Measurements from ENCODE around the gene DIPK1C.

DIPK1C gene

DNA sequence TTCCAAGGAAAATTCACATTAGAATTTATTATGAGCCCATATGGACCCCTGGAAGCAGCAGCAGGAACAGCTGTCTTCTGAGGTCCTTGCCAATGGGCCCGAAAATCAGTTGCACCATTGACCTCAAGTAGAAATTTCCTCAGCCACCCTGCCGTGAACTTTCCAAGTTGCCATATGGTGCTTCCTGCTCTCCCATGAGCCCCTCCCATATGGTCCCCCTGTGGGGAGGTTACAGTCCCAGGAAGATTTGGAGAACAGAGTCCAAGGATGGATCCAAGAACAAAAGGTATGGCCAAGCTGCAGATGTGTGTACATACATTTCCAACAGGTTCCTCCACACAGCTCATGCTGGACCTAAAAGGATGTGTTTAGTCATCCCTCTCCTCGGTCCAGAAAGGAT lies 34.6 kb downstream of the DIPK1C start:
- no peak for DNase-seq

DNA sequence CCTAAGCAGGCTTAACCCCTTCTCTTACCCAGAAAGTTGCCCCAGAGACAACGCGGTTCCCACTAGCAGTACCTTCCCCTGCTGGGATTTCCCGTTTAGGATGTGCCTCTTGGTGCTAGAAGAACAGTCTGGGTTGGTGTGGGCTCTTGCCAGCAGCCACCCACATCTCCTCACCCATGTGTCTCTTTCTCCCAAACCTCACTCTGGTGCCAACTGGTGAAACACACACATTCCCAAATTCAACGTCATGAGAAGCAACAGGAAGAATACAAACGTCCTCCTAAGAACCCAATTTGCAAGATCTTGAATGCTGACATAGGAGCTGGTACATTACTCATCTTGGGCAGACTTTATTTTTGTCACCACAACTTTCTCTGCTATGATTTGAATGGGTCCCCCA lies 36.2 kb downstream of the DIPK1C start:
- no peak for DNase-seq

- DNase-seq = peak in 2 of 56 donors; percentile 6 to 27
These were observed 36.6 kb downstream of the DIPK1C start for GRCh38 chr18:74420481-74420880.

DNA sequence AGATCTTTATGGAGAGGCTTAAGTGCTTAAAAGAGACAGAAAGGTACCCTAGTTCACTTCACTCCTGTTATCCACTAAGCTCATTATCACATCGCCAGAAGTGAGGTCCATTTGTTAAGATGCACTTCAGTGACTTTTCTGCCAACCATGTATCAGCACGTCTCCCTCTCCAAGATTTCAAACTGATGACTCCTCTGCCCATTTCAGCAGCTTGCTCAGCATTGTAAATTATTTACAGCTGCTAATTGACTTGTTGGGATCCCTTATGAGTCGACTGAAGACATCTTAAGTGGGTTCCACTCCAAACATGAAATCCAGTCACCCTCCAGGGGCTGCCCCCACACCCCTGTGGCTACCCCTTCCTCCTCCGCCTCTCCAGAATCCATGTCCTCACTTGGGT lies 37.3 kb downstream of the DIPK1C start:
- DNase-seq = no peak

DNA sequence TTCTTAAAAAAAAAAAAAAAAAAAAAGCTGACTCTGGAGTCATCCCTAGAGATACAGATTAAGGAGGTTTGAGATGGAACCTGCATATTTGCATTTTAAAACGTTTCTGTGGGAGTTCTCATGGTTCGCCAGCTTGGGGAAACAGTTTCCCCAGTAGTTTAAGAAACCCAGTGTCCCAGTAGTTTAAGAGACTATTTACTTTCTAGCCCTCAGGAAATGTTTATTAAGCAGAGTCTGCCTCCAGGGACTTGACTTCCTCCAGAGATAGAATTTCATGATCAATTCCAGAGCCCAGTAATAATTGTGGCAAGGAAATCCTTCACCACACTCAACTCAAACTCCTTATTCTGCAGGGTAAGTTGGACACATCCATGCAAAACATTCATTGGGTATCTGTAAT lies 39.1 kb downstream of the DIPK1C start:
- DNase-seq = no peak

DNA sequence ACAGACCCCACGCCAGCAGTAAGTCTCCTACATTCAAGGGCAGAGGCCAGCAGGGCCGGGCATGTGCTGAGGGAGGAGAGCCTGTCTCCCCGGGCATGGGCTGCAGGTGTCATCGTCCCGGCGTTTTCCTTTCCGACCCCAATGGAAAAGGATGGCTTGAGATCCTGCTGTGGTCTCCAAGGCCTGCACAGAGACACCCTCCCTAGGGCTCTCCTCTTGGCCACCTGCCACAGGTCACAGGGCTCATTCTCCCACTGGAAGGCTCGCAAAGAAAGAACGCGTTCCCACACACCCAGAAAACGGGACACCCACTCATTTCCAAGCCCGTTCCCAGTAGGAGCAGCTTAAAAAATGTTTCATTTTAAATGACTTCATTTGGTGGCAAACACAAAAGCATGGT lies 41.0 kb downstream of the DIPK1C start:
- DNase-seq = no peak

- DNase-seq = peak in 1 of 56 donors; percentile 28
These were observed 42.1 kb downstream of the DIPK1C start for GRCh38 chr18:74414953-74415515.

DNA sequence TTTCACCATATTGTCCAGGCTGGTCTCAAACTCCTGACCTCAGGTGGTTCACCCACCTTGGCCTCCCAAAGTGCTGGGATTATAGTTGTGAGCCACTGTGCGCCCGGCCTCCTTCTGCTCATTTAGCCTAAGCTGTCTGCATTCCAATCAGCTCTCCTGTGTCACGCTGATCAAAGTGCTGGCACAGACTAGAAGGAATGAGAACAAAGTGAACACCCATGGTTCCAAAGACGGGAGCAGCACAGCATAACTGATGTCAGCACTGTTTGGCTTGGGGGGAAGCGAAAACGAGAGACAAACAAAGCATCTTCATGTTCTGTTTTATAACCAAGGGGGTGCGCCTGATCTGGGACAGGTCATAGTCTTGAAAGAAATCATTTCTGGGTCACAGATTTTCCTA lies 43.3 kb downstream of the DIPK1C start:
- peak in 6 of 56 donors; percentile 16 to 22 (median 20) for DNase-seq

- peak in 55 of 56 donors; percentile 26 to 89 (median 71) for DNase-seq
These were observed 44.8 kb downstream of the DIPK1C start for GRCh38 chr18:74412116-74412880.

- DNase-seq = peak in 1 of 56 donors; percentile 62
These were observed 45.6 kb downstream of the DIPK1C start for GRCh38 chr18:74411475-74411874.

DNA sequence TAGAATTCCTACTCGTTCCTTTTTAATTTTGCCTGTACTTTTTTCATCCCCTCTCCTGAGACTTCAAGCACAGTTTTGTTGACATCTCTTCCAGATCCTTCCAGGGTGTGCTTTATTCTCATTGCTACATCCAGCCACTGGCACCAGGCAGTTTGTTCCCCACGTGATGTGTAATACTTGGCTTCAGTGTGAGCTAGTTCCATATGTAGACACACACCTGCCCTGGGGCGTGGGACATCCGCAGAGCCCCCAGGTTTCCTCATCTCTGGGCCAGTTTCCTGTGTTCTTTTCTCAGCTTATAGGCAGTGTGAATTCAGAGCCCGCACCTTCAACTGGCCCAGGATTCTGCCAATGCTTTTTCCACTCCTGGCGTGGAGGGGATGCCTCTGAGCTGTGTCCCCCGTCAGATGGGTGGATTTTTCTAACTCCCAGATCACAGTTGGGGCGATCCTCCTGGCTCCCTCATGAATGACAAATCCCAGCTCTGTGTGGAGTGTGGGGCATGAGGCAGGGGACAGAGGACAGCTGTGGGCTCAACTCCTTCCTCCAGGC lies 46.6 kb downstream of the DIPK1C start:
- DNase-seq = no peak

DNA sequence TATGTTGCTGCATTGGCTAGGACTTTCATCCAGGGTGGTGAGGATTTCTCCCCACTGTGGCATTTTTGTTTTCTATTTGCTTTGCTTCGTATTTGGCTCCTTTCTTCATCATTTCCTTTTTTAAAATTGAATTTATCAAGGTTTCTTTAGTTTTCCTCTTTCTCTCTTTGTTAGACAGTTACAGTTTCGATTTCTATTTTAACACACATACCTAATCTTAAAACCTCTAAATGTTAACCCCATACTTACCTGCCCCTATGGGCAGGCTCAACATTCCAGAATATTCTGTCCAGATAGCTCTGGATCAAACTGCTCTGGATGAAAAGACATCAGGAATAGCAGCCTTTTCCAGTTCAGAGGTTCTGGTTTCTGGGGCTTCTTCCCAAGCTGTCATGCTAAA lies 49.2 kb downstream of the DIPK1C start:
- DNase-seq = no peak

GRCh38 chr18:74402806-74403433 lies 54.2 kb downstream of the DIPK1C start:
- no peak for DNase-seq

DNA sequence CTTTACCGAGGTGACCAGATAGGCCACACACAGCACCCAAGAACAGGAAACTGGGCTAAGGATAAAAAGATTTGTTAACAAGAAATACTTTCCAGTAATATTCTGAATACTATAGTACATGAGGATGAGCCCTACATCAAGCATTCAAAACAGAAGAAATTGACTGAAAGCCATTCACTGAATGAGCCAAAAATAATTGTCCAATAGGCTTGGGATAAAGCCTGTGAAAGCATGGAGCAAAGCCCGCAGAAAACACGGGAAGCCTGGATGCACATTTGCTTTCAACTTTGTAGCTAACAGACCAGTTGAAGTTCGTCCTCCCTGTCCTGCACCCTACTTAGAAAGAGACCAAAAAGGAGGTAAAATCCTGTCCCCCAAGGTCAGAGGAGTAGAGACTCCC lies 56.3 kb downstream of the DIPK1C start:
- no peak for DNase-seq

DNA sequence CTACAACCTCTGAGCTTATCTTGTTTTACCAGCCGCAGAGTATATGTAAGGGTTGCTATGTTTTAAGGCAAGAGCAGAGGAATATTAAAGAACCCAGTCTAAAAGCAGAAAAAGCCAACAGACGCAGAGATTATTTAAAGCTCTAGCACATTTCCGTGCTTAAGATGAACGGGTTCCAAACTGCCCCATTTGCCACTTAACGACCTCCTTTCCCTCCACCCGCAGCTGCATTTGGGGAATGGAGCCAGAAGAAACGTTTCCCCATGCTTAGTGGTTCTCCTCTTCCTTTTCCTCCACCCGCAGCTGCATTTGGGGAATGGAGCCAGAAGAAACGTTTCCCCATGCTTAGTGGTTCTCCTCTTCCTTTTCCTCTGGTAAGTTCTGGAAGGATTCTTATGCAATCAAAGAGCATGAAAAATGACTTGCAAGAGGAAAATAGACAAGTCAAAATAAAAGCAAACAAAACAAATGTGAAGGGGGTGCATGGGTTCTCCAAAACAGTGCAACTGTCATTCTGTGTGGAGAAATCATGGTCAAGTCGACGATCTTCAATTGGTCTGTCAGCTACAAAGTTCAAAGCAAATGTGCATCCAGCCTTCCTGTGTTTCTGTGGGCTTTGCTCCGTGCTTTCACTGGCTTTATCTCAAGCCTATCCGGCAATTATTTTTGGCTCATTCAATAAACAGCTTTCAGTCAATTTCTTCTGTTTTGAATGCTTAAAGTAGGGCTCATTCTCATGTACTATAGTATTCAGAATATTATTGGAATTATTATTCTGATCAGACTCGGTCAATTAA lies 57.8 kb downstream of the DIPK1C start:
- no peak for DNase-seq

DNA sequence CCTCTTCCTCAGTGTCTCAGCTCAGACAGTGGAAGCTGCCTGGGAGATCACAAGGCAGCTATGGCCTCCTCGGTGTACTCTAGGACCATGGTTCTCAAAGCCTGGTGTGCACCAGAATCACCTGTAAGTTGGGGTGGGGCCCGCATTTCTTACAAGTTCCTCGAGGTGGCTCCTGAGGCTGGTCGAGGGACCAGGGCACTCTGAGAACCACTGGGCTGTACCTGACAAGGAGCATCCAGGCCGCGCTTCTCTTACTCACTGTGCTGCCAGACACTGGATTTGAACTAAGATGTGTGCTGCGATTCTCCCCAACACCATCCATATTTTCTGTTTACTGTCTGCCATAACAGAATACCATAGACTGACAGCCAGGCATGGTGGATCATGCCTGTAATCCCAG lies 59.5 kb downstream of the DIPK1C start:
- DNase-seq = no peak

GRCh38 chr18:74396171-74397169 lies 60.6 kb downstream of the DIPK1C start:
- no peak for DNase-seq

GRCh38 chr18:74395648-74396154 lies 61.4 kb downstream of the DIPK1C start:
- no peak for DNase-seq

DNA sequence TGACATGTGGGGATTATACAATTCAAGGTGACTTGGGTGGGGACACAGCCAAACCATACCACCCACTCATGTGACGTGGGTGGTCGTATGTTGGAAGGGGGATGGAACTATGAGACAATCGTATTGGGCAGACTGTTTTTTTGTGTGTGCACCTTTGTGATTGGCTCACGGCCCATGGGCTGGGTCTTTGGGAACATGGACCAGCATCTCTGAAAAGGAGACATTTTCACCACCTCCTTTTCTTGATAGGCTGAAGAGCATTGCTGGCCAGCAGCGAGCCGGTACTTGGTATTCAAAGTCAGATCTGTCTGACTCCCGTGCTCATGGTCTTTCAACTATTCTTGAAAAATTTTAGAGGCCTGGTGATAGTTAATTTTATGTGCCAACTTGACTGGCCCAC lies 62.1 kb downstream of the DIPK1C start:
- no peak for DNase-seq

- peak in 5 of 56 donors; percentile 2 to 28 (median 6) for DNase-seq
These were observed 64.8 kb downstream of the DIPK1C start for GRCh38 chr18:74392323-74392722.
